GM23248 (cell line): ENCODE measurements around the gene GUCA2A.

Experiments
- EZH2 ChIP-seq: fragments of 200-600 bp; sonication (generic); IDR thresholded peaks from 2 replicates; pipeline ENCODE4 v1.6.1; 2018; ENCODE audit warnings: antibody characterized with exemption, mild to moderate bottlenecking; ENCODE audit not compliant: insufficient read depth, poor library complexity, severe bottlenecking
- EZH2phosphoT487 ChIP-seq: fragments of 200-600 bp; sonication (generic); IDR thresholded peaks from 2 replicates; pipeline ENCODE4 v1.6.1; 2018; ENCODE audit warnings: antibody characterized with exemption, moderate library complexity, mild to moderate bottlenecking, low read depth; ENCODE audit not compliant: insufficient read depth

GRCh38 chr1:42114229-42114628 lies 50.3 kb downstream of the GUCA2A start:
- TF ChIP-seq EZH2: no peak
- no peak for TF ChIP-seq EZH2phosphoT487
